Measurements from ENCODE around the gene SLC6A2. TPM values are rescaled to one million over a fixed set of nuclear protein-coding genes. Genes with fewer than 3 reads are reported as not detected.

The SLC6A2 gene
- total RNA-seq, 4 donors from 2014 or later = 0.32 TPM; not detected in 3

- Histone ChIP-seq H3K9me3 (no peaks in the 10 kb centered on the region), H3K27ac (no peak overlapping the region), H3K4me3 (no peak overlapping the region), H3K4me1 (no peaks in the 10 kb centered on the region), H3K27me3 (no peaks in the 10 kb centered on the region), H3K36me3 (no peaks in the 10 kb centered on the region)
- DNase-seq = no peak
- in situ Hi-C loops (cut with MboI; ENCODE audit: low pct_ligation_motif_present in 1 of 4, low pct_unique_long_range_greater_than_20kb in 1 of 4, low sequenced_read_pairs in 3 of 4) = no loop called here
- TF ChIP-seq, protein P1, sequence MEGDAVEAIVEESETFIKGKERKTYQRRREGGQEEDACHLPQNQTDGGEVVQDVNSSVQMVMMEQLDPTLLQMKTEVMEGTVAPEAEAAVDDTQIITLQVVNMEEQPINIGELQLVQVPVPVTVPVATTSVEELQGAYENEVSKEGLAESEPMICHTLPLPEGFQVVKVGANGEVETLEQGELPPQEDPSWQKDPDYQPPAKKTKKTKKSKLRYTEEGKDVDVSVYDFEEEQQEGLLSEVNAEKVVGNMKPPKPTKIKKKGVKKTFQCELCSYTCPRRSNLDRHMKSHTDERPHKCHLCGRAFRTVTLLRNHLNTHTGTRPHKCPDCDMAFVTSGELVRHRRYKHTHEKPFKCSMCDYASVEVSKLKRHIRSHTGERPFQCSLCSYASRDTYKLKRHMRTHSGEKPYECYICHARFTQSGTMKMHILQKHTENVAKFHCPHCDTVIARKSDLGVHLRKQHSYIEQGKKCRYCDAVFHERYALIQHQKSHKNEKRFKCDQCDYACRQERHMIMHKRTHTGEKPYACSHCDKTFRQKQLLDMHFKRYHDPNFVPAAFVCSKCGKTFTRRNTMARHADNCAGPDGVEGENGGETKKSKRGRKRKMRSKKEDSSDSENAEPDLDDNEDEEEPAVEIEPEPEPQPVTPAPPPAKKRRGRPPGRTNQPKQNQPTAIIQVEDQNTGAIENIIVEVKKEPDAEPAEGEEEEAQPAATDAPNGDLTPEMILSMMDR (IDR thresholded peaks at IDR 0.05) = no peak
- no peak for TF ChIP-seq POLR2A (IDR thresholded peaks at IDR 0.05)
- TF ChIP-seq EP300 (IDR thresholded peaks at IDR 0.05; ENCODE audit: low read depth) = no peak
- no peak for TF ChIP-seq POLR2AphosphoS5 (IDR thresholded peaks at IDR 0.05)
- intact Hi-C loops (cut with DNase I; ENCODE audit: low total_unique reads) = no loop called here
- 90 to 91% methylated on average over 8 to 10 of the region's 10 CpGs for WGBS, 2 donors (ENCODE audit: low coverage in 1 of 2)
These were observed 16.1 kb downstream of the SLC6A2 start for GRCh38 chr16:55671974-55672280.

- WGBS, 2 donors (ENCODE audit: low coverage in 1 of 2) = 62 to 69% methylated on average over 4 to 6 of the region's 6 CpGs
- H3K36me3 ChIP-seq = no peaks in the 10 kb centered on the region
- H3K4me3 ChIP-seq = no peak overlapping the region
- H3K27ac ChIP-seq = no peak overlapping the region
- DNase-seq = no peak
- TF ChIP-seq POLR2AphosphoS5 (IDR thresholded peaks at IDR 0.05) = no peak
- no peak for TF ChIP-seq EP300 (IDR thresholded peaks at IDR 0.05; ENCODE audit: low read depth)
- TF ChIP-seq, protein P1 (IDR thresholded peaks at IDR 0.05) = no peak
- no peak for TF ChIP-seq POLR2A (IDR thresholded peaks at IDR 0.05)
- H3K9me3 ChIP-seq = no peaks in the 10 kb centered on the region
- intact Hi-C loops (cut with DNase I; ENCODE audit: low total_unique reads) (no loop called here), in situ Hi-C loops (cut with MboI; ENCODE audit: low pct_ligation_motif_present in 1 of 4, low pct_unique_long_range_greater_than_20kb in 1 of 4, low sequenced_read_pairs in 3 of 4) (no loop called here)
- no peaks in the 10 kb centered on the region for H3K27me3 ChIP-seq
- no peaks in the 10 kb centered on the region for H3K4me1 ChIP-seq
These were observed 16.7 kb downstream of the SLC6A2 start for GRCh38 chr16:55672471-55672870.

- in situ Hi-C loops (cut with MboI; ENCODE audit: low pct_ligation_motif_present in 1 of 4, low pct_unique_long_range_greater_than_20kb in 1 of 4, low sequenced_read_pairs in 3 of 4) = no loop called here
- Histone ChIP-seq H3K27ac (no peak overlapping the region), H3K27me3 (no peaks in the 10 kb centered on the region), H3K4me1 (no peaks in the 10 kb centered on the region), H3K36me3 (no peaks in the 10 kb centered on the region), H3K9me3 (no peaks in the 10 kb centered on the region), H3K4me3 (no peak overlapping the region)
- DNase-seq = no peak
- no peak for TF ChIP-seq EP300 (IDR thresholded peaks at IDR 0.05; ENCODE audit: low read depth)
- TF ChIP-seq, protein P1 (IDR thresholded peaks at IDR 0.05) = no peak
- TF ChIP-seq POLR2AphosphoS5 (IDR thresholded peaks at IDR 0.05) = no peak
- no peak for TF ChIP-seq POLR2A (IDR thresholded peaks at IDR 0.05)
- 67 to 88% methylated on average over 5 to 7 of the region's 7 CpGs for WGBS, 2 donors (ENCODE audit: low coverage in 1 of 2)
- intact Hi-C loops (cut with DNase I; ENCODE audit: low total_unique reads) = no loop called here
These were observed 22.5 kb downstream of the SLC6A2 start for GRCh38 chr16:55678161-55678821.

- TF ChIP-seq, protein P1 (IDR thresholded peaks at IDR 0.05) = no peak
- TF ChIP-seq POLR2A (IDR thresholded peaks at IDR 0.05) (no peak), EP300 (IDR thresholded peaks at IDR 0.05; ENCODE audit: low read depth) (no peak), POLR2AphosphoS5 (IDR thresholded peaks at IDR 0.05) (no peak)
- 92 to 100% methylated on average over 2 to 7 of the region's 7 CpGs for WGBS, 2 donors (ENCODE audit: low coverage in 1 of 2)
- Histone ChIP-seq H3K27me3 (no peaks in the 10 kb centered on the region), H3K36me3 (no peaks in the 10 kb centered on the region), H3K4me1 (no peaks in the 10 kb centered on the region), H3K9me3 (no peaks in the 10 kb centered on the region), H3K27ac (no peak overlapping the region), H3K4me3 (no peak overlapping the region)
- DNase-seq = no peak
- intact Hi-C loops (cut with DNase I; ENCODE audit: low total_unique reads) (no loop called here), in situ Hi-C loops (cut with MboI; ENCODE audit: low pct_ligation_motif_present in 1 of 4, low pct_unique_long_range_greater_than_20kb in 1 of 4, low sequenced_read_pairs in 3 of 4) (no loop called here)
These were observed 26.3 kb downstream of the SLC6A2 start for GRCh38 chr16:55682086-55682485.

Measured in transverse colon (tissue), 4 donors.